Activated T-cell treated with anti-CD3 and anti-CD28 coated beads, Interleukin-2, amount 50 U/mL, for 72 hours (primary cell): ENCODE results near the gene GAGE13. TPM values are rescaled to one million over a fixed set of nuclear protein-coding genes. Genes with fewer than 3 reads are reported as not detected.
"Not testable (repeated sequence)": the region's sequence is repeated elsewhere in the genome, so short reads cannot be mapped to it uniquely, and the experiment has no call there.

Source experiments
- ATAC-seq, 2 donors: fragments of 150-1000 bp; cut with Tn5 transposase; replicated peaks in 1 of 2; 2 replicates each; pipeline ENCODE4 v1.10.0; 2021; ENCODE audit warnings: moderate library complexity in 2 of 2, mild to moderate bottlenecking in 1 of 2
- DNase-seq, 2 donors: peaks; one replicate each; pipeline ENCODE4 v3.0.0; 2021 to 2022; ENCODE audit warnings: mixed read lengths in 1 of 2
- H3K27ac Mint-ChIP-seq: one replicate; pipeline ENCODE4 v1.8.0; 2022; ENCODE audit warnings: mild to moderate bottlenecking, moderate library complexity, mixed read lengths
- H3K27me3 Mint-ChIP-seq: one replicate; pipeline ENCODE4 v1.8.0; 2022; ENCODE audit warnings: low read depth, mixed read lengths
- H3K36me3 Mint-ChIP-seq, 2 donors: one replicate each; pipeline ENCODE4 v1.8.0; 2022; ENCODE audit warnings: mixed read lengths in 2 of 2, mild to moderate bottlenecking in 1 of 2; ENCODE audit not compliant: insufficient read depth in 2 of 2
- H3K4me1 Mint-ChIP-seq: one replicate; pipeline ENCODE4 v1.8.0; 2022; ENCODE audit warnings: low read depth, mixed read lengths
- H3K4me3 Mint-ChIP-seq, 2 donors: one replicate each; pipeline ENCODE4 v1.8.0; 2022; ENCODE audit warnings: mild to moderate bottlenecking in 2 of 2, mixed read lengths in 2 of 2, moderate library complexity in 2 of 2
- H3K9me3 Mint-ChIP-seq, 2 donors: one replicate each; pipeline ENCODE4 v1.8.0; 2022; ENCODE audit warnings: mixed read lengths in 2 of 2
- total RNA-seq, 2 donors: library from RNA; stranded (reverse); gene quantifications; one replicate each; pipeline ENCODE4 v1.2.3, GENCODE V29; 2022

GAGE13 gene, protein sequence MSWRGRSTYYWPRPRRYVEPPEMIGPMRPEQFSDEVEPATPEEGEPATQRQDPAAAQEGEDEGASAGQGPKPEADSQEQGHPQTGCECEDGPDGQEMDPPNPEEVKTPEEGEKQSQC
- not detected for total RNA-seq

DNA sequence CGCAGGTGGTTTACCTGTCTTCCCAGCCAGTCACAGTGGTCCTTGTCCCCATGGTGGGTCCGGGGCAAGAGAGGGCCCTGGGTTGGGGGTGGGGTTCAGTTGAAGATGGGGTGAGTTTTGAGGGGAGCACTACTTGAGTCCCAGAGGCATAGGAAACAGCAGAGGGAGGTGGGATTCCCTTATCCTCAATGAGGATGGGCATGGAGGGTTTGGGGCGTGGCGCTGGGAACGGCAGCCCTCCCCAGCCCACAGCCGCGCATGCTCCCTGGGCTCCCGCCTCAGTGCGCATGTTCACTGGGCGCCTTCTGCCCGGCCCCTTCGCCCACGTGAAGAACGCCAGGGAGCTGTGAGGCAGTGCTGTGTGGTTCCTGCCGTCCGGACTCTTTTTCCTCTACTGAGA lies at the start of gene GAGE13:
GAGE13 (plus strand) TSS at position 301 of the 400 bp plus-strand sequence. CDS start 1,156 bp downstream, outside the sequence.
- not testable (repeated sequence) for H3K9me3 Mint-ChIP-seq, ATAC-seq, H3K4me3 Mint-ChIP-seq

DNA sequence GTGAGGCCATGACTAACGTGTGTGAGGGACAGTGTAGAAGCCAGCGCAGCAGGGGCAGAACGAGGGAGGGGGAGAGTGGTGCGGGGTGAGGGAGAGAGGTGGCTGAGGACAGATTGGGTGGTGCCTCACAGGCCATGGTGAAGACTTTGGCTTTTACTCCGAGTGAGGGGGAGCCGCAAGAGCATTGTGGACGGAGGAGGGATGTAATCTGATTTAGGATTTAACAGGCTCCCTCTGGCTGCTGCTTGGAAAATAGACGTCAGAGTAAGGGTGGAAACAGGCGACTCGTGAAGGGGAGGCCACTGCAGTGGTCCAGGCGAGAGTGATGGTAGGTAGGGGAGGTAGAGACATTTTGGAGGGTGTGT lies 48.8 kb upstream of the GAGE13 start:
- Mint-ChIP-seq H3K27ac (peak overlapping the region; percentile 90), H3K4me3 (no peak overlapping the region)
- ATAC-seq = no peak

More for the DNA sequence above, at the start of gene GAGE13:
- not testable (repeated sequence) for DNase-seq, H3K36me3 Mint-ChIP-seq, H3K27ac Mint-ChIP-seq, H3K4me1 Mint-ChIP-seq, H3K27me3 Mint-ChIP-seq

DNA sequence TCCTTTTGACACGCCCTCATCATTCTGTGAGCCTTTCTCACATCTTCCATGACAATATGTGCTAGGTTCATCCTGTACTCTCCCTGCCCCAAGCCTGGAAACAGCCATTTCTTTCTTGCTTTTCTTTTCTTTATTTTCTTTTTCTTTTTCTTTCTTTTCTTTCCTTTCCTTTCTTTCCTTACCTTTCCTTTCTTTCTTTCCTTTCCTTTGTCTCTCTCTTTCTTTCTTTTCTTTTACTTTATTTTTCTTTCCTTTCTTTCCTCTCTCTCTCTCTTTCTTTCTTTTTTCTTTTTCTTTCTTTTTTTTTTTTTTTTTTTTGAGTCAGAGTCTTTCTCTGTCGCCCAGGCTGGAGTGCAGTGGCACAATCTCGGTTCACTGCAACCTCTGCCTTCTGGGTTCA lies 47.2 kb upstream of the GAGE13 start:
- DNase-seq (no peak), ATAC-seq (no peak)
- no peak overlapping the region for H3K4me3 Mint-ChIP-seq
- H3K36me3 Mint-ChIP-seq = no peaks in the 10 kb centered on the region
- no peaks in the 10 kb centered on the region for H3K9me3 Mint-ChIP-seq
- peaks cover 39% of the 10 kb centered on the region for H3K4me1 Mint-ChIP-seq
- peaks cover 8% of the 10 kb centered on the region for H3K27me3 Mint-ChIP-seq
- peak overlapping the region; percentile 60 for H3K27ac Mint-ChIP-seq

More for the DNA sequence above, 48.8 kb upstream of the GAGE13 start:
- Mint-ChIP-seq H3K9me3 (no peaks in the 10 kb centered on the region), H3K4me1 (peaks cover 42% of the 10 kb centered on the region), H3K27me3 (peaks cover 8% of the 10 kb centered on the region), H3K36me3 (no peaks in the 10 kb centered on the region)
- DNase-seq = no peak

DNA sequence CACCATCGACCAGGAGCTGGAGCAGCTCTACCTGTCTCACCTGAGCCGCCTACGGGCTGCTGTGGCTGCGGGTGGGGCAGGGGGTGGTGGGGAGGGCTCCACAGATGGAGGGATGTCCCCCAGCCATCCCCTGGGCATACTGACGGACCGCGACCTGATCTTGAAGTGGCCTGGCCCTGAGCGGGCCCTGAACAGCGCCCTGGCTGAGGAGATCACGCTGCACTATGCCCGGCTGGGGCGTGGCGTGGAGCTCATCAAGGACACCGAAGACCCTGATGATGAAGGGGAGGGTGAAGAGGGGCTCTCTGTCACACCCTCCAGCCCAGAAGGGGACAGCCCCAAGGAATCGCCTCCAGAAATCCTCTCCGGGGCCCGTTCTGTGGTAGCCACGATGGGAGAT lies 45.2 kb upstream of the GAGE13 start:
- H3K4me1 Mint-ChIP-seq = peaks cover 28% of the 10 kb centered on the region
- H3K36me3 Mint-ChIP-seq = no peaks in the 10 kb centered on the region
- DNase-seq (no peak), ATAC-seq (no peak)
- peaks cover 9% of the 10 kb centered on the region for H3K27me3 Mint-ChIP-seq
- H3K27ac Mint-ChIP-seq = no peak overlapping the region
- no peak overlapping the region for H3K4me3 Mint-ChIP-seq
- no peaks in the 10 kb centered on the region for H3K9me3 Mint-ChIP-seq

DNA sequence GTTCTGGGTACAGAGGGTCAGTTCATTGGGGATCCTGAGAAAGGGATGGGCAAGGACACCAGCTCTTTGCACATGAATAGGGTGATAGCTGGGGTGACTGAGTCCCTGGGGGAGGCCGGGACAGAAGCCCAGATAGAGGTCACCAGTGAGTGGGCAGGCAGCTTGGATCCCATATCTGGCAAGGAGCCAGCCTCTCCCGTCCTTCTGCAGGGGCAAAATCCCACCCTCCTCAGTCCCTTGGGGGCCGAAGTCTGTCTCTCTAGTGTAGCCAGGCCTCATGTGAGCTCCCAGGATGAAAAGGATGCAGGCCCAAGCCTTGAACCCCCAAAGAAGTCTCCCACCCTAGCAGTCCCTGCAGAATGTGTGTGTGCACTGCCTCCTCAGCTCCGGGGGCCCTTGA lies 44.8 kb upstream of the GAGE13 start:
- DNase-seq = no peak
- Mint-ChIP-seq H3K27ac (no peak overlapping the region), H3K4me3 (no peak overlapping the region), H3K4me1 (peaks cover 24% of the 10 kb centered on the region), H3K27me3 (peaks cover 13% of the 10 kb centered on the region), H3K36me3 (no peaks in the 10 kb centered on the region), H3K9me3 (no peaks in the 10 kb centered on the region)
- no peak for ATAC-seq

DNA sequence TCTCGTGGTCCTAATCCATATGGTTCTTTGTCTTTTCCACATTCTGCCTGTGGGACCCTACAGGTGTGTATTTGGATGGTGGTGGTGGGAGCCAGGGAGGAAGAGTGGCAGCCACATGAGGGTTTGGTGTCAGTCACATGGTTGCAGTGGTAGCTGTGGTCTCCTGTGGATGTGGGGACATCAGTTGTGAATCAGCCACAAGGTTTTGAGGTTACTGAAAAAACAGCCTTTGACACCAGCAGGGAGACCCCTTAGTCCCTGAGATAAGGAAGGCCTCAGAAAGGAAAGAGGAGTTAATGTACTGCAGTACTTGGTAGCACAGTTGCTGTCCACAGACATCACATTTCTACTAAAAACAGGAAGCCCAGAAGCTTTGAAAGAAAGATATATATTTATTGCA lies 43.7 kb upstream of the GAGE13 start:
- Mint-ChIP-seq H3K27ac (no peak overlapping the region), H3K27me3 (peaks cover 9% of the 10 kb centered on the region), H3K9me3 (no peaks in the 10 kb centered on the region), H3K36me3 (no peaks in the 10 kb centered on the region), H3K4me1 (peaks cover 33% of the 10 kb centered on the region), H3K4me3 (no peak overlapping the region)
- DNase-seq (no peak), ATAC-seq (no peak)

DNA sequence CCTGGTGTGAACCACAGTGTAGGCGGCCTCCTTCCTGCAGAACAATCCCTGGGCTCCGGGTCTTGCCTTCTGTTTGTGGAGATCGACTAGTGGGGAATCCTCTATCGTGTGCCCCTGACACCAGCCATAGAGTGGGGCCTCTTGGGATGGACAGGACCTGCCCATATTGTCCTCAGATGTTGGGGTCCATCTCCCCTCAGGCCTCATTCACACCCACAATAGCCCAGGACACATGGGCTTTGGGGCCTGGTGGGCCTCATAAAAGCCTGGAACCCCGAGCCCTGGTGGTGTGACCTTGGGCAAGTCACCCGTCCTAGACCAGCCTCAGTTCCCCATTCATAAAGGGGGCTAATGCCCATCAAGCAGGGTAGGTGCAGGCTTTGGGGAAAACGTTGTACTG lies 41.2 kb upstream of the GAGE13 start:
- Mint-ChIP-seq H3K9me3 (no peaks in the 10 kb centered on the region), H3K36me3 (no peaks in the 10 kb centered on the region), H3K27me3 (peaks cover 9% of the 10 kb centered on the region)

DNA sequence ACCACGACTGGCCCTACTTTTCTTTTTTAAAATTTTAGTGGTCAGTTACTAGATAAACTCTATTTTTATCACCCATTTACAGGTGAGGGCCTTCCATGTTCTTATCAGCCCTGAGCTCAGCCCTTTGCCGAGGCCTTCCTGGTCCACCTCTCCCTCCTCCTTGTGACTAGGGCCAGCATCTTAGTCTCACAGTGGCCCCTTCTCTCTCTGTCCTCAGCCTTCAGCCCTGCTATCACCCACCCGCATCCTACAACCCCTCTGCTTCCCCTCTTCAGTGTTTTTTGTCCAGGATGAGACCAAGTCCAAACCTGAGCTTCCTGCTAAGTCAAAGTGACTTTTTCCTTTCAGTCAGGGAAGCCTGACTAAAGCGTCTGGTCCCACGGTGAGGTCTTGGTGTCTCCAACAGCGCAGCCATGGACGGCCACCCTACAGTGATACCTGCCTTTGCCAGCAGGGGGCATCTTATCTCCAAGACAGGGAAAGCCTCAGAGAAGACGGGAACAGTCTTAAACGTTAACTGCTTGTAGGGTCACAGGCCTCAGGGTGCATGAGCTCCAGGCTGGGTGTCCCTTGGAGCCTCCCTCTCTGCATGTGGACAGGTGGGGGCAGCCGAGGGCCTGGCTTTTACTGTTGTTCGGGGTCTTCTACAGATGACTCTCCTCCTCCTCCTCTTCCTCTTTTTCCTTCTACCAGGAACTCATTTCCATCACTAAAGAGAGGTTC lies 39.6 kb upstream of the GAGE13 start:
- H3K4me3 Mint-ChIP-seq = no peak overlapping the region
- DNase-seq (peak; percentile 75 to 78), ATAC-seq (peak; percentile 87 to 92)
- no peaks in the 10 kb centered on the region for H3K9me3 Mint-ChIP-seq
- peaks cover 15% of the 10 kb centered on the region for H3K27me3 Mint-ChIP-seq
- peak overlapping the region; percentile 72 for H3K27ac Mint-ChIP-seq
- no peaks in the 10 kb centered on the region for H3K36me3 Mint-ChIP-seq
- H3K4me1 Mint-ChIP-seq = peaks cover 36% of the 10 kb centered on the region

More for the DNA sequence above, 41.2 kb upstream of the GAGE13 start:
- no peak overlapping the region for H3K4me3 Mint-ChIP-seq
- ATAC-seq (no peak), DNase-seq (no peak)
- H3K27ac Mint-ChIP-seq = no peak overlapping the region
- peaks cover 36% of the 10 kb centered on the region for H3K4me1 Mint-ChIP-seq

DNA sequence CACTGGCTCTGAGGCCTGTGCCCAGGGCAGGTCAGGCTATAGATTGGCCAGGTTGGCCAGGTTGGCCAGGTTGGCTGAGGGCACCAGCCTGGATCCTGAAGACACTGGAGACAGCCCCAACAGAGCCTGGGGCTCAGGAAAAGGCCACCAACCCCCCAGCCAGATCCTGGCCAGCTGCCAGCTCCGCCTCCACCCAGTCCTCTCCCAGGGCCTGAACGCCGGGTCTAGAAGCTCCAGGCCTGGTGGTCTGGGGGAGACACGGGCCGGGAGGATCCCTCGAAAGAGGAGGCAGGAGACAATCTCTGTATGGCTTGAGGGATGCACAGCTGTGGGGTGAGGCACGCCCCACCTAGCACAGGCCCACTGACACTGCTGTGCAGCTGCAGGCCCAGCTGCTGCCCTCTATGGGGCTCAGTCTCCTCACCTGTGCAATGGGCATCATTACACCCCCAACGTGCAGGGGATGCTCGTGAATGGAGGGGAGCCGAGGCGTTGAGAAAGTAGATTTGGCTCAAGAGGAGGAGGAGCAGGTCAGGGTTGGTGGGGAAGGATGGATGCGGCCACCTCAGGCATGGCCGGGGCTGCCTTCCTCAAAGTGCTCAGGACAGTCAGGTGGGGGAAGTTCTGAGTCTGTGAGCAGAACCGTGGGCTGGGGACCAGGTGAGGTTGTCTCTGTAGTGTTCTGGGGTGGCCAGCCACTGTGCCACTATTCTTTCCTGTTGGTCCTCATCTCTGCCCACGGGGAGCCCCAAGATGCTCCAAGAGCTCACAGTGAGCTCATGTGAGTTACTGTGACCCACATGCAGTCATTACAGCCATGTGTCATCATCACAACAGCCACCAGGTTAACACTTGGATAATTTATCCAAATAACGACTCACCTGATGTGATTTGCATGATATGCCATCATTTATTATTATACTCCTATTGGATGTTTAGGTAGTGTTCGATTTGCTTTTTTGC lies 38.7 kb upstream of the GAGE13 start:
- DNase-seq = no peak
- peaks cover 17% of the 10 kb centered on the region for H3K27me3 Mint-ChIP-seq
- ATAC-seq = peak; percentile 49 to 56
- H3K4me3 Mint-ChIP-seq = no peak overlapping the region
- peaks cover 28% of the 10 kb centered on the region for H3K4me1 Mint-ChIP-seq
- no peaks in the 10 kb centered on the region for H3K9me3 Mint-ChIP-seq
- H3K27ac Mint-ChIP-seq = no peak overlapping the region
- no peaks in the 10 kb centered on the region for H3K36me3 Mint-ChIP-seq

DNA sequence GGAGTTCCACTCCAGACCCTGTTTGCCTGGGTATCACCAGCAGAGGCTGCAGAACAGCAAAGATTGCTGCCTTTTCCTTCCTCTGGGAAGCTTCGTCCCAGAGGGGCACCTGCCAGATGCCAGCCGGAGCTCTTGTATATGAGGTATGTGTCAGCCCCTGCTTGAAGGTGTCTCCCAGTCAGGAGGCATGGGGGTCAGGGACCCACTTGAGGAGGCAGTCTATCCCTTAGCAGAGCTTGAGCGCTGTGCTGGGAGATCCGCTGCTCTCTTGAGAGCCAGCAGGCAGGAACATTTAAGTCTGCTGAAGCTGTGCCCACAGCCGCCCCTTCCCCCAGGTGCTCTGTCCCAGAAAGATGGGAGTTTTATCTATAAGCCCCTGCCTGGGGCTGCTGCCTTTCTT lies 32.1 kb upstream of the GAGE13 start:
- not testable (repeated sequence) for H3K36me3 Mint-ChIP-seq, ATAC-seq, H3K27ac Mint-ChIP-seq, H3K4me1 Mint-ChIP-seq, H3K9me3 Mint-ChIP-seq, H3K4me3 Mint-ChIP-seq, DNase-seq
- H3K27me3 Mint-ChIP-seq = peaks cover 28% of the 10 kb centered on the region

DNA sequence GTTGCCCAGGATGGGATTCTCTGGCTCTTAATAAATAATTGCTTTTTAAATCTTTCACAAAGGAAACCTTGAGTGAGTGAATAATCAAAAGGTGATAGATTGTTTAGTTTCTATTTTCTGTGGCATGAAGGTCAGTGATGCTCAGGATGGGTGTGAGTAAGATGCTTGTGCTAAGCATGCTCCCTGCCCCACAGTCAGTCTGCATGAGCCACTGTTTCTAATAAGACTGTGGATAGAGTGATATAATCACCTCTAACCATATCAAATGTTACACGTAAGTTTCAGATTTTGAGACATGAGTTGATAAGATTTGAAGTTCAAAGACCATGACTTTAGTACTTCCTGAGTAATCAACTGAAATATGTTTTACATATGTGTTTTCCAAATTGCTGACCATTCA lies 30.7 kb upstream of the GAGE13 start:
- DNase-seq (no peak), ATAC-seq (no peak)
- Mint-ChIP-seq H3K9me3 (no peaks in the 10 kb centered on the region), H3K27me3 (peaks cover 28% of the 10 kb centered on the region), H3K4me1 (no peaks in the 10 kb centered on the region), H3K36me3 (no peaks in the 10 kb centered on the region), H3K4me3 (no peak overlapping the region), H3K27ac (no peak overlapping the region)

DNA sequence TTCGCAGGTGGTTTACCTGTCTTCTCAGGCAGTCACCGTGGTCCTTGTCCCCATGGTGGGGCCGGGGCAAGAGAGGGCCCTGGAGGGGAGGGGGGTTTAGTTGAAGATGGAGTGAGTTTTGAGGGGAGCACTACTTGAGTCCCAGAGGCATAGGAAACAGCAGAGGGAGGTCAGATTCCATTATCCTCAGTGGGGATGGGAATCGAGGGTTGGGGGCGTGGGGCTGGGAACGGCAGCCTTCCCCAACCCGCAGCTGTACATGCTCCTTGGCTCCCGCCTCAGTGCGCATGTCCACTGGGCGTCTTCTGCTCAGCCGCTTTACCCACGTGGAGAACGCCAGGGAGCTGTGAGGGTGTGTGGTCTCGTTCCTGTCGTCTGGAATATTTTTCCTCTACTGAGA lies 28.0 kb upstream of the GAGE13 start, which contains the start of gene GAGE10:
GAGE10 (plus strand) TSS at position 301 of the 400 bp plus-strand sequence. CDS start 1,214 bp downstream, outside the sequence.
- H3K27ac Mint-ChIP-seq = no peak within 1 kb of the TSS
- ATAC-seq (no peak), DNase-seq (no peak)
- H3K36me3 Mint-ChIP-seq = no peaks in the 10 kb centered on the region
- H3K4me1 Mint-ChIP-seq = peaks cover 9% of the 10 kb centered on the region
- H3K4me3 Mint-ChIP-seq = no peak within 1 kb of the TSS
- H3K9me3 Mint-ChIP-seq = no peaks in the 10 kb centered on the region
- H3K27me3 Mint-ChIP-seq = peaks cover 20% of the 10 kb centered on the region

DNA sequence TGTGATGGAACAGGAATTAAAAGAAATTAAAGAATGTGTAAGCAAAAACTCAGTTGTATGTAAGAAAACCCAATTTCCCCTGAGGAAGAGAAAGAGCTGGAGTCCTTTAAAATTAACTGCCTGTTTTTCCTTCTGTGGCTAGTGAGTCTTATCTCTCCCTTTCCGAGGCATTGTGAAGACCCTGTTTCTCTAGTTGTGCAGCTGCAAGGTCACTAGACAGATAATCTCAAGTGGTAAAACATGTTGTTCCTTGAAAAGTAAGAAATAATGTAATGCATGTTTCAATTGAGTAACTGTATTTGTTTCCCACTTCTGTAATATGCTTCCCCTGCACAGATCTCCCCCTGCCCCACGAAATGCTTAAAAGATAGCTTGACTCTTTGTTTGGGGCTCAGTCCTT lies 23.6 kb upstream of the GAGE13 start:
- peaks cover 12% of the 10 kb centered on the region for H3K27me3 Mint-ChIP-seq
- not testable (repeated sequence) for ATAC-seq, H3K27ac Mint-ChIP-seq, H3K36me3 Mint-ChIP-seq, DNase-seq, H3K9me3 Mint-ChIP-seq
- peaks cover 26% of the 10 kb centered on the region for H3K4me1 Mint-ChIP-seq
- H3K4me3 Mint-ChIP-seq = peak overlapping the region; percentile 21 to 89
